GM21367 (cell line): Measurements from ENCODE around the gene CEP20.

Experiments used
- ATAC-seq: cut with Tn5 transposase; IDR thresholded peaks from one replicate; pipeline ENCODE4 v1.9.1; 2021; ENCODE audit not compliant: unreplicated experiment

Gene CEP20

GRCh38 chr16:15898654-15899053 is 10.3 kb upstream of the CEP20 start:
- no peak for ATAC-seq

GRCh38 chr16:15897834-15898254 is 9.4 kb upstream of the CEP20 start:
- no peak for ATAC-seq

GRCh38 chr16:15897121-15897780 is 8.8 kb upstream of the CEP20 start:
- no peak for ATAC-seq

- no peak for ATAC-seq
Measured at GRCh38 chr16:15894571-15895374, 6.4 kb upstream of the CEP20 start.

- ATAC-seq: no peak
Measured at GRCh38 chr16:15891508-15891907, 3.1 kb upstream of the CEP20 start.

GRCh38 chr16:15887283-15887682 is 1.1 kb downstream of the CEP20 start:
- no peak for ATAC-seq

- ATAC-seq: no peak
Measured at GRCh38 chr16:15886078-15886477, 2.3 kb downstream of the CEP20 start.

- no peak for ATAC-seq
Measured at GRCh38 chr16:15885560-15886001, 2.8 kb downstream of the CEP20 start.

GRCh38 chr16:15882563-15882962 is 5.8 kb downstream of the CEP20 start:
- ATAC-seq: no peak

GRCh38 chr16:15881794-15882379 is 6.5 kb downstream of the CEP20 start:
- ATAC-seq: no peak

GRCh38 chr16:15880434-15881308 is 7.7 kb downstream of the CEP20 start:
- no peak for ATAC-seq

GRCh38 chr16:15879255-15879811 is 9.1 kb downstream of the CEP20 start:
- no peak for ATAC-seq

- ATAC-seq: no peak
Measured at GRCh38 chr16:15876503-15876902, 11.9 kb downstream of the CEP20 start.

- ATAC-seq: no peak
Measured at GRCh38 chr16:15874745-15875314, 13.6 kb downstream of the CEP20 start.

- ATAC-seq: no peak
Measured at GRCh38 chr16:15873737-15874136, 14.7 kb downstream of the CEP20 start.

GRCh38 chr16:15873301-15873700 is 15.1 kb downstream of the CEP20 start:
- ATAC-seq: no peak

- no peak for ATAC-seq
Measured at GRCh38 chr16:15870011-15870410, 18.4 kb downstream of the CEP20 start.

GRCh38 chr16:15866451-15866850 is 22.0 kb downstream of the CEP20 start:
- ATAC-seq: no peak

- no peak for ATAC-seq
Measured at GRCh38 chr16:15865742-15866141, 22.7 kb downstream of the CEP20 start.

- ATAC-seq: no peak
Measured at GRCh38 chr16:15864939-15865338, 23.5 kb downstream of the CEP20 start.
